SKM-1 treated with dmso at 0.1 percent for 144 hours (cell line): ENCODE results near the gene NSUN3.
"Not testable (repeated sequence)": the region's sequence is repeated elsewhere in the genome, so short reads cannot be mapped to it uniquely, and the experiment has no call there.

Source experiments
- DNase-seq: peaks from one replicate; lab custom pipeline; 2025; ENCODE audit not compliant: unreplicated experiment; lab: John Stamatoyannopoulos, UW

NSUN3 gene

DNA sequence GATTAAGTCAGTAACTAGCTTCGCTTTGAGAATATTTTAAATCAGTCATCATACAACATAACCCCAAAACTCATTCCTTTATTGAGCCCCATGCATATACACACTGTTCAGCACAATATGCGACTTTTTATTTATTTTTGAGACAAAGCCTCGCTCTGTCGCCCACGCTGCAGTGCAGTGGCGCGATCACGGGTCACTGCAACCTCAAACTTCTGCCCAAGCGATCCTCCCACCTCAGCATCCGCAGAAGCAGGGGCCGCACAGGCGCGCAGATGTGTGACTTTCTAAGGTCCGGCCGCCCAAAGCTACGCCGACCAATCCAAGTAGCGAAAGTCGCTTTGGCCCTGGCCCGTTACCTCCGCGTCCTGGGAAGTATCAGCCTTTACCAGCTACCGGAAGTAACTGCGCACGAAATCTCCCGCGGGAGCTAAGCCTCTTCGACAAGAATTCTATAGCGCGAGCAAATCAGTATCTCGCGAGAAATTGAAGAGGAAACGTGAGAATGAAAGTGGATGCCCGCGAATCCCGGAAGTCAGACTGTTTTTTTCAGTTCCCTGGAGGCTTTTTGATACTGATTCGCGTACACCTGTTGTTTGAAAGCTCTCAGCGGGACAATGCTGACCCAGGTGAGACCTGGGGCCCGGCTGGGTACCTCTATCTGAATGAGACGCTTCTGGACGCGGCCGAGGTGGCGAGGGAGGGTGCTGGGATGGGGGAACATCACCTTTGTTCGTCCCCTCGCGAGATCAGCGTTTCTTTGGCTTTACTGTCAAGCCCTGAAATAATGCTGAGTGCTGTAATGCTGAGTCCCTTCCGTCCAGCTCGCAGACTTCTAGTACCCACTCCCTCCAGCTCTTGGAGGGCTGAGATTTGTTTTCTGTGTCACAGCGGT lies at the start of gene NSUN3, which contains the start of gene DHFR2:
Gene NSUN3, plus strand, starts transcription at position 549 of the 892 bp plus-strand sequence. Its CDS starts 66 bp downstream, at position 615.
Gene DHFR2, minus strand, starts transcription at position 404 of the 892 bp plus-strand sequence. CDS start 1,405 bp downstream, outside the sequence.
- DNase-seq = peak; percentile 95

DNA sequence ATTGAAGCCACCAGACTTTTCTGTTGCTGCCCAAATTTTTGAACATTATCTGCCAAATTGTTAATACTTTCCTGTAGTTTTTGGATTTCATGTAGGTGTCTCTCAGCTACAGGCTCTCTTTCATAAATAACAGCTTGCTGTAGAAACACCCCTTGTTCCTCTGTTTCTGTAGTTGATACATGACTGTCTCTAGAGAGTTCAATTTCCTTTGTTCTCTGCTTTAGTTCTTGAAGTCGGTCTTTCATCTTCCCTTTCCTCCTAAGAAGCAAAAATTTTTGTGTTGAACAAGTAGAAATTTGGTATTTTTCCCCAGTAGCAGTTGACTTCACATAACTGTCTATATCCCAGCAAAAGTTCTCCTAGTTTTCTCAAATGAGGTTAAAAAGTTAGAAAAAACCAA lies 47.8 kb upstream of the NSUN3 start:
- DNase-seq = no peak

DNA sequence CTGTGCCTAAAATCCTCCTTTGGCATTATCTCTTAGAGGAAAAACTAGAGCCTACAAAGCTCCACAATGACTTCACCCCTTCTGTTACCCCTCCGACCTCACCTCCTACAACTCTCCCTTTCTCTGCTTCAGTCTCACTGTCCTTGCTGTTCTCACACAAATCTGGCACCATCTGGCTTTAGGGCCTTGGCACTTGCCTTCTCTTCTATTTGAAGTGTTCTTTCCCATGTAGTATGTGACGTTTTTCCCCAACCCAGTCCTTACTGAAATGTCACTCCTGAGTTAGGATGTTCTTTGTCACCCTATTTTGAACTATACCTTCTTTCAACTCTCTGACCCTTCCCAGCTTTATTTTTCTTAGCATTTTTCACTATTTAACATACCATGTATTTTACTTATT lies 43.2 kb upstream of the NSUN3 start:
- DNase-seq = no peak

DNA sequence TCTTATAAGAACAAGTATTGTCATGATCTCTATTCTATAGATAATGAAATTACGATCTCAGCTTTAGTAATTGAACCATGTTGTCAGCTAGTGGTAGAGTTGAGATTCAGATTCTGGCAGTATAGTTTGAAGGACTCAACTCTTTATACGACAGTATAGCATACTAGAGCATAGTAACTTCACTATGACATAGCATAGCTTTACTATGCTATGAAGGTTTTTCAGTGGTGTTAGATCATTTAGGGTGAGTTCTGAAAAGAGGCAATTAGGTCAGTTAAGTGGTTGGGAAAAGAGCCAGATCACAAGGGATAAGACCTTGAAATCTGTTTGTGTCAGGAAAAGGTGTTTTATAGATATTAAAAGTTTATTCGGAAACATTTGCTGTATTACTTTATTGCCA lies 42.6 kb upstream of the NSUN3 start:
- DNase-seq = no peak

DNA sequence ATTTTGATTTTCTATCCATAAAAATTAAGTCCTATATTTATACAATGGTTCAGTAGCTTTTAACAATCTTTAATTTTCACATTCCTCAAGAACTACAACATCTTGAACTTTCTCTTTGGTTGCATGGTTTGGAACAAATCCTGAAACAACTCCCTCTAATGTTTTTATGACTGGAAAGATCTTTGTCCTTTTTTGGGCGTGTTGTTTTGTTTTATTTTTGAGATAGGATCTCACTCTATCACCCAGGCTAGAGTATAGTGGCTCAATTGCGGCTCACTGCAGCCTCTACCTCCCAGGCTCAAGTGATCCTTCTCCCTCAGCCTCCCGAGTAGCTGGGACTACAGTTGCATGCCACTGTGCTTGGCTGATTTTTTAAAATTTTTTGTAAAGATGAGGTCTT lies 38.5 kb upstream of the NSUN3 start:
- no peak for DNase-seq

DNA sequence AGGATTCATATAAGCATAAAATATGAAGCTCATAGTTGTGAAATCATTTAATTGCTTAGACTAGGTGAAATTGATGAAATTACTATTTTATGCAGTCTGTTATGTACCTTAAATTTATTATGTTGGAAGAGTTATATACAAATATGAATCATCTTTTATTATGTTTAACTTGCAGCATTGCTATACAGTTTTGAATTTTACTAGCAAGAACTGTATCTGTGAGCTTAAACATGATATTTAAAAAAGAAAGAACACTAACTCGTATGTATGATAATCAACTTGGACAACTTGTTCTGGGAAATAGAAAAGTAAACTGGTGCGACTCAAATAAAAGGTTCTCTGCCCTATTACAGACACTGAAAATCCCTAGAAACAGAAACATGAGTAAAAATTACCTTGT lies 36.2 kb upstream of the NSUN3 start:
- no peak for DNase-seq

DNA sequence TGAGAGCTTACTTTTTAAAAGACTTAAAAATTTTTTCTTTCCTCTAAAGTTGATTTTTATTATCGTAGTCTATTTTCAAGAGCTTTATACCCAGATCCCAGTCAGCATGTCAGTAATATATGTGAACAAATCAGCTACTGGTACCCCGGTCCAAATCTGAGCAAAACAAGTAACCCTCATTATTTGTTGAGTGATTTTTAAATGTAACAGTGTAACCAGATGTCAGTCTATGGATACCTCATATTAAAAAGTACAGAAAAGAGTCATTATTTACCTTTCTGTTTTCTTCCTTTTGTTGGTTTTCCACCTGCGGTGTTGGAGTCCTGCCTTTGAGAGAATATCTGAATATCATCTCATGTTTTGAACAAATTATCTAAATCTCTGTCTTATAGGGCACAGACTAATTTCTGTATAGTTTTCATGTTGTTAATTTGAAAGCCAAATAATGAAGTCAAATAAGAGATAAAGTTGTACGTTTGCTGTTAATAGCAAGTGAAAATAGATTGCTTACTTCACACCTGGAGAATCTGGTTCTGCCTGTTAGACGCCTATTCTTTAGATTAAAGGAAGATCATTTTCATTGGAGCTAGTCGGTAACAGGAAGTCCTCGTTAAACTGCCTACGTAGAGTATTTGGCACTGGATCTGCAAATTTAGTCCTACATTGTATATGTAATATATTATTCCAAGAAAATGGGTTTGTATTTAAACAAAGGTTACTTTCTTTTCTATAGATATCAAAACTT lies 34.6 kb upstream of the NSUN3 start, which contains the start of gene STX19:
Gene STX19, minus strand, starts transcription at position 505 of the 745 bp plus-strand sequence. CDS start 13,328 bp downstream, outside the sequence.
- no peak for DNase-seq

DNA sequence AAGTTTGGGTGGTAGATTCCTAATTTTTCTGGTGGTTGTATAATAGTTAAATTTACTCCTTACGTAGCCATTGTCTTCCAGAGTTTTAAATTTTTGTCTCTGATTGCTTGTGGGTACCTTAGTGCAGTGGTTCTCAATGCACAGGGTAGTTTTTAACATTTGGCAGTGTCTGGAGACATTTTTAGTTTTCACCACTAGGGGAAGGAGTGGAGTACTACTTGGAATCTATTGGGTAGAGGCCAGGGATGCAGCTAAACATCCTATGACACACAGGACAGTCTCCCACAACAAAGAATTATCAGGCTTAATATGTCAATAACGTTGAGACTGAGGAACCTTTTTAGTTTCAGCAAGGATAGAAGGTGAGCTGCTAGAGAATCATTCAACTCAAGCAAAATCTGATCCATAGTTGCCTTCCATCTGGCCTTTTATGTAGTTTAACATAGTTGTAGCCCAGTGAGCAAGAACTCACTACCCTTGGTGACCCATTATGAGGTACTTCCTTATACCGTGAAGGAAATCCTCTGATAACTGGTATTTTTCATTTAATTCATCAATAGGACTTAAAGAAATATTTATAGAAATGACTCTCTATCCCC lies 25.9 kb upstream of the NSUN3 start:
- peak; percentile 26 for DNase-seq

DNA sequence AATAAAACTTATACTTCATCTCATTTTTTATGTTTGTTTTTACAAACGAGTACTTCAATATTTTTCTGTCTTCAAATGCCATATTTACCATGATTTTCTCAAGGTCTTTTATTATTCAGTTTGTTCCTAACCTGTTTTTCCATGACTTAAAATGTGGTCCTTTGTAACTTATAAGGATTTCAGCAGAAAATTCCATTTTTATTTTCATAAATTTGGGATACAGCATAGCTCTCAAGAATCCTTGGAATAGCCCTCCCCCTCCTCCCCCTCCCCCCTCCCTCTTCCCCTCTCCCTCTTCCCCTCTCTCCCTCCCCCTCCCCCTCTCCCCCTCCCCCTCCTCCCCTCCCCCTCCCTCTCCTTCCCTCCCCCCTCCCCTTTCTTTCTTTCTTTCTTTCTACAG lies 19.6 kb upstream of the NSUN3 start:
- DNase-seq = no peak

DNA sequence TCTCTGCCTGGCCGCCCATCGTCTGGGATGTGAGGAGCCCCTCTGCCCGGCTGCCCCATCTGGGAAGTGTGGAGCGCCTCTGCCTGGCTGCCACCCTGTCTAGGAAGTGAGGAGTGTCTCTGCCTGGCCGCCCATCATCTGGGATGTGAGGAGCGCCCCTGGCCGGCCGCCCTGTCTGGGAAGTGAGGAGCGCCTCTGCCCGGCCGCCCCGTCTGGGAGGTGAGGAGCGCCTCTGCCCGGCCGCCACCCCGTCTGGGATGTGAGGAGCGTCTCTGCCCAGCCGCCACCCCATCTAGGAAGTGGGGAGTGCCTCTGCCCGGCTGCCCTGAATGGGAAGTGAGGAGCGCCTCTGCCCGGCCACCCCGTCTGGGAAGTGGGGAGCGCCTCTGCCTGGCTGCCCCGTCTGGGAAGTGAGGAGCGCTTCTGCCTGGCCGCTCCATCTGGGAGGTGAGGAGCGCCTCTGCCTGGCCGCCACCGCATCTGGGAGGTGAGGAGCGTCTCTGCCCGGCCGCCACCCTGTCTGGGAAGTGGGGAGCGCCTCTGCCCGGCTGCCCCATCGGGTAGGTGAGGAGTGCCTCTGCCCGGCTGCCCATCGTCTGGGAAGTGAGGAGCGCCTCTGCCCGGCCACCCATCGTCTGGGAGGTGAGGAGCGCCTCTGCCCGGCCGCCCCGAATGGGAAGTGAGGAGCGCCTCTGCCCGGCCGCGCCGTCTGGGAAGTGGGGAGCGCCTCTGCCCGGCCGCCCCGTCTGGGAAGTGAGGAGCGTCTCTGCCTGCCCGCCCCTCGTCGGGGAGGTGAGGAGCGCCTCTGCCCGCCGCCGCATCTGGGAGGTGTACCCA lies 18.5 kb upstream of the NSUN3 start:
- DNase-seq = not testable (repeated sequence)

DNA sequence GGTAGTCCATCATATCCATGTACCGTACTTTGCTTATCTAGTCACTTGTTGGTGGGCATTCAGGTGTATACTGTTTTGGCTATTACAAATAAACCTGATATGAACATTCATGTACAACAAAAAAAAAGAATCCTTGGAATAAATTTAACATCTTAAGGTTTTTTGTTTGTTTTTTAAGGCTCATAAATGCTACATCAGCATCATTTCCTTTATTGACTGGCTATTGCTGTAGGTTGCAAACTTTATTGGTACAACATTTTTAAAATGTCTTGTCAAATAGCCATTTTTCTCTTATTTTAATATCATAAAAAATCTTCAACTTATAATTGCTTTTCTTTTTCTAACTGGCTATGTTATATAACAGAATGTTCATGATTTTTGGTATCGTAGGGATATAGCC lies 16.3 kb upstream of the NSUN3 start:
- no peak for DNase-seq

DNA sequence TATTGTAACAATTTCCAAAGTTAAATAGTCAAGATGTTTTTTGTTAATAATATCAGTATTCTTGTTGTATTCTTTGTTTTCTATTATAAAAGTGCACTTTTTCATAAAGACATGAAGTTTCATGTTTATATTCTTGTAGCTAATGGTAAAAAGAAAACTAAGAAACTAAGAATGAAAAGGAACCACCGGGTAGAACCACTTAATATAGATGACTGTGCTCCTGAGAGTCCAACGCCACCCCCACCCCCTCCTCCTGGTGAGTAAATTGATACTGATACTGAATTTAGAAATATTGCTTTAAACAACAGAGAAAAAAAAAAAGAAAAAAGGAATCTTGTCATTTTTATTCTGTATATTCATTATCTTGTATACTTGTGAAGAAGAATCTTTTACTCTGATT lies 13.6 kb upstream of the NSUN3 start:
- DNase-seq = no peak

DNA sequence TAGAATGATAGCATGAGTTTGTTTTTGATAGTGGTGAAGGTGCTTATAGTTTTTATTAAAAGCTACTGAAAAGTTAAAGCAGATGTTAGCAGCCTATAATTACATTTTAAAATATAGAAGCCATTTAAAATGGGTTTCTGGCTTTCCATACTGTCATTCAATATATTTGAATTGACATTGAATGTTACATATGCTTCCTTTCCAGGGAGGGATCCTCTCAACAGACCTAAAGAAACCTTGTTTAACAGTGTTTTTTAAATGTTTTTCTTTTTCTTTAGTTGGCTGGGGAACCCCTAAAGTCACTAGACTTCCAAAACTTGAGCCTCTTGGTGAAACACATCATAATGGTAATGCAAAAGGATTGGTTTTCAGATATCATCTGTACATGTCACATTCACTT lies 12.3 kb upstream of the NSUN3 start:
- no peak for DNase-seq

DNA sequence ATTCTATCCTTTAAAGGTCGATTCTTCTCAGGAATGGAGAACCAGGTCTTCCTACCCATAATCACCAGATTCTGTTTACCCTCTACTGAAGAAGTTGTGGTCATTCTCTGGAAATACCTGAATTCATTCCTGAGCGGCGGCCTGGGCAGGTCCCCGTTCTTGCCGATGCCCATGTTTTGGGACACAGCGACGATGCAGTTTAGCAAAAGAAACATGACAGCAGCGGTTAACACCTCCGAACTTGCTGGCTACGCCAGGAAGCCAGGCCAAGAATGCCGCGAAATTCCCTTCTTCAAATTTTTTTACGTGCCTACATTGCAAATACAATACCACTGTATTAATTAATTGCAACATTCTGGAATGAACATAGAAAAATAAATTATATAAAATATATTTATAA lies 1.6 kb upstream of the NSUN3 start:
- no peak for DNase-seq

DNA sequence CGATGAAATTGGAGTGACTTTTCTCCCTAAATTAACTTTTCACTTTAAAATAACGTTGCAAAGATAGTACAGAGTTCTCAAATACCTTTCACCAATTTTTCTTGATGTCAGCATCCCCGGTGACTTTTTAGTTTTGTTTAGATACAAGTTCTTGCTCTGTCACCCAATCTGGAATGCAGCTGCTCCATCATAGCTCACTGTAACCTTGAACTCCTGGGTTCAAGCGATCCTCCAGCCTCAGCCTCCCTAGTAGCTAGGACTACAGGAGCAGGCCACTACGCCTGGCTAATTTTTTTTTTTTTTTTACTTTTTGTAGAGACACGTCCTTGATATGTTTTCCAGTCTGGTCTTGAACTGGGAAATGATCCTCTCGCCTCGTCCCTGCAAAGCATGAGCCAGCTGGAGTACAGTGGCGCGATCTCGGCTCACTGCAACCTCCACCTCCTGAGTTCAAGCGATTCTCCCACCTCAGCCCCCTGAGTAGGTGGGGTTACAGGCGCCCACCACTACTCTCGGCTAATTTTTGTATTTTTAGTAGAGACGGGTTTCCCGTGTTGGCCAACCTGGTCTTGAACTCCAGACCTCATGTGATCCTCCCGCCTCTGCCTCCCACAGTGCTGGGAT lies 747 bp downstream of the NSUN3 start:
- no peak for DNase-seq

DNA sequence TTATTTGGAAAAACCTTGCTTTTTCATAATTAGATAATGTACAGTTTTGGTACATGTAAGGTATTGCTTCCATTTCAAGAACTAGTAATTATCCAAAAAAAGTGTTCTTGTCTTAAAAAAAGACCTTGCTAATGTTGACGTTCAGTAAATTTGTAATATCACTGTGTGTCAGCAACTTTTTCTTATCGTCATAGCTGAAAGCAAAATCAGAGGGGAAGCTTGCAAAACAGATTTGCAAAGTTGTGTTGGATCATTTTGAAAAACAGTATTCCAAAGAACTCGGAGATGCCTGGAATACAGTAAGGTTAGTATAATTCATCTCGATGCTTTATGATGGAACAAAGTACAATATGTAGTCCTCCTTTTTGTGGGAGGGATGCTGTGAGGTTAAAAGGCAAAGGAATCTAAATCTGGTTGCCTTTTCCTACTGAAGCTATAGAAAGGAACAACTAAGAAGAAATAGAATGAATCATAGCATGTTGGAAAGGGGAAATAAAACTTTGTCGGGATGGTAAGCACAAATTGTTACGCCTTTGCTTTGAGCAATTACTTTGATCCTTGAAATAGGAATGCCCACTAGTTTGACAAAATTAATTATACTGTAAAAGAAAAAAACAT lies 1.5 kb downstream of the NSUN3 start:
- DNase-seq = no peak

DNA sequence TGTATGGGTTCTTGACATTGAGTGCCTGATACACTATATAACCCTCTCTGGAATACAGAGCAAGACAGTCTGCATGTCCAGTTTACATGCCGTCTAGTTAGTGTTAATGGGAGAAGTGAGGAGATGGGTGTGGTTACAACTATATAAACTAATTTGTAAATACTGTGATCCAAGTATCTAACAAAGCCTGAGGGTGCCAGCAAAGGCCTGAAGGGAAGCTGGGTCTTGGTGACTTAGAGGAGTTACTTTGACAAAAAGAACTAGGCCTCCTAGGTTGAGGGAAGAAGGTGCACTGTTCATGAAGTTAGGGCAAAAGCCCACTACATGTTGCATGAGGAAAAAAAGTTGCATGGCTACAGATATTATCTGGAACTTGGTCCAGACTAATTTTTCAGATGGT lies 2.3 kb downstream of the NSUN3 start:
- no peak for DNase-seq

DNA sequence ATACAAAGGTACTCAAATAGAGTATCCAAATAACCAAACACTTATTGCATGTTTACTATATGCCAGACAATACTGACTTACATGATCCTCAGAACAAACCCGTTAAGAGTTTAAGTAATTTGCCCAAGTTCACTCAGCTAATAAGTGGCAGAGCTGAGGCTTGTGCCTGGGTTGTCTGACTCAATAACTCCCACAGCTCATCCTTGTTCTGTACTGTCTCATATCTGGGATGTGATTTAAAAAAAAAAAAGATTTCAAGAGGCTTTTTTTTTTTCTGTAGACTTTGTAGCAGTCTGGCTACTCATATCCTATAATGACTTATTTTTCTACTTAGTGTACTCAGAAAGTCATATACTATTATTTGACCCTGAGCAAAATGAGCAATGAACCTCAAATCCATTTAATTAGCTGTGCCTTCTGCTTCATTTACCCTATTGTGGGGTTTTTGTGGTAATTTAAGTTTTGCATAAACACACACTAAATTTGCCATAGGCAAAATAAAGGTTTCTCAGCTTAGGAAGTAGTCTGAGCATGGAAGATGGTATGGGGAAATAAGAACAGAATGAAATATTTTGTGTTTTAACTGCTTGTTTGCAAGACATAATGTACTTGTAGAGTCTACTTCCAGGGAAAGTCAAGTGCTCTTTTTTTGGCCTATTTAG lies 3.1 kb downstream of the NSUN3 start:
- DNase-seq = no peak
